ENCODE results near the gene CTIF.

The CTIF gene

DNA sequence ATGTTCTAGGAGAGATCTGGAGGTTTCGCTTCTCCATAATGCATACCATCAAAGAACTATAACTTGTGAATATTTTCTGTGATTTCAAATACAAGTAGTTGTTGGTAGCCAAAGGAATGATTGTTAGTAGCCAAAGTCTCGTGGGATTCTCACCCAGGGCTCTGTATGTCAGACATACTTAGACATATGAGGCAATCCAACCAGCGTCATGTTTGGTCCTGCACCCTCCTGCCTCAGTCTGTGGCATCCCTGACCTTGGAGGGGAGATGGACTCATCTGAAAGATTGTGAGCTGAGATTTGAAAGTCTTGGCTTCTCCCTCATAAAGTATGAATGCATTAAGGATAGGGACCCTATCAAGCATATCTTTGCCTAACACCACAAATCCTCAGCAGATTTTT is 81.2 kb downstream of the CTIF start:
- DNase-seq (ENCODE audit: low read depth in 2 of 2): no peak

DNA sequence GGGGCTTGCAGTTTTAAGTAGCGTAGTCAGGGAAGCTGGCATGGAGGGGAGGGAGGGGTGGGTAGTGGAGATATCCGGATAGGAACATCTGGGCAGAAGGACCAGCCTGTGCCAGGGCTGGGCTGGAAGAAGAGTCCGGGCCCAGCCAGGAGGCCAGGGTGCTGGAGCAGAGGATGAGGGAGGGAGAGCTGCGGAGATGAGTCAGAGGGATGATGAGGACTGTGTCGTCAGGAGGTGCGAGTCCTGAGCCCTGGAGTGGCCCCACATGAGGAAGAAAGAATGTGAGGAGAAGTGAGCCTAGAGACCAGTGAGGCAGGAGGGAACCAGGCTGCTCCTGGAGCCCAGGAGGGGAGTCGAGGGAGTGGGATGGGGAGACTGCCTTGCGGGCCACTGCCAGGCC is 82.4 kb downstream of the CTIF start:
- no peak for DNase-seq (ENCODE audit: low read depth in 2 of 2)

- no peak for DNase-seq (ENCODE audit: low read depth in 2 of 2)
Observed at GRCh38 chr18:48621815-48622555, 83.2 kb downstream of the CTIF start.

DNA sequence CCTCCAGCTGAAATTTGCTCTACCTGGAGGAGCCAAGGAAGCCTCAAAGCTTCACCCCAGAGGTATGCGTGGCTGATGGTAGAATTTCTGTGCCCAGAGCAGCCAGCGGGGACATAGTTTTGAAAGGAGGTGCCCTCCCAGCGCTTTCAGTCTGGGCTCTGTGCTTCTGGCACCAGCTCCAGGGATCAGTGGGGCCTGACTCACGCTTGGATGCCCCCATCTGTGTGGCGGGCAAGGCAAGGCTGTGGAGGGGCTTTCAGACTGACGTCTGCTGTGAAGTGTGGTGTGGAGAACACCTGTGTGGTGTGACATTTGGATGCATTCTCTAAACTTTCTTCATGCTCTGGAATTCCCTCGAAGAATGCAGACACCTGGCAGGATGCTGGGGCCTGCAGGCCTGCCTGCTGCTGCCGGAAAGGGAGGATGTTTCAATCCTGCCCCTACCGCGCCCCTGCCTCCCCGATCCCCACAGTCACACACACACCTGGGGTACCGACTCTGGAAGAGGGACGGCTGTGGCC is 84.1 kb downstream of the CTIF start:
- DNase-seq (ENCODE audit: low read depth in 2 of 2): no peak

DNA sequence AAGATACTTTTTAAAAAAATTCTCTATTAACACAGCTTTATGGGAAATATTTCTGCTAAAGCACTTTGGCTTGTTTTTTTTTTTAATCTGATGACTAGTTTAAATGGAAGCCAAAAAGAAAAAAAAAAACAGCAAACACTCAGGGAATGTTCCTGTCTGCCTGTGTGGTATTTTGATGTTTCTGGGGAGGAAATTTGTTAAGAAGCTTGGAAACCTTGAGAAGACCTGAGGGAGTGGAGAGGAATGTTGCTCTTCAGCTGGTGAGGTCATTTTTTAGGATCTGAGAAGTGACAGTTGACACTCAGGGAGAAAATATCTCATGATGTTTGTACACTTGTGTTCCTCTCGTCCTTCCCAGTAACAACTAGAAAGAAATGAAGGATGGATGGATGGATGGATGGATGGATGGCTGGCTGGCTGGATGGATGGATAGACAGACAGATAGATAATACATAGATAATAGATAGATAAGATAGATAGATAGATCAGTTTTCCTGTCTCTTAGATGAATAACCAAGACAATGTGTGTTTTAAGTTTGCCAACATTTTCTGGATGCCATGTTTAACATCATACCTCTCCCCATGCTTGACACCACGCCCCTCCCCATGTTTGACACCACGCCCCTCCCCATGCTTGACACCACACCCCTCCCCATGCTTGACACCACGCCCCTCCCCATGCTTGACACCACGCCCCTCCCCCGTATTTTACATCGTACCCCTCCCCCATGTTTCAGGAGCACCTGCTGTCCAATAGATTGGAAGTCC is 84.8 kb downstream of the CTIF start:
- no peak for DNase-seq (ENCODE audit: low read depth in 2 of 2)

DNA sequence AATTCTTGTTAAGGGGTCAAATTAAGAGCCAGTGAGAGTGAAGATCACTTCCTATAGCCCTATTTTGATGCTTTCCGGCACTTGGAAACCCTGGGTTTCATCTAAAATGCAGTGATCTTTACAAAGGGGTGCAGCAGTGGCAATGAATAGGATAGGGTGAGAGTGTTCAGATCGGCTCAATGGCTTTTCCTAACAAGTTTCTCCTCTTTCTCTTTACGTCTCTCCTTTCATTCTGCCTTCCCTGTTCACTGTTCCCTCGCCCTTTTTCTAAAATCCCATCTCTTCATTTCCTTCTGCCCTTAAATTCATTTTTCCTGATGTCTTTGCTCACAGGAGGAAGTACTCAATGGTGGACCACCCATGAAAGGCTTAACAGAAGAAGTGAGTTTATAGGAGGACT is 86.0 kb downstream of the CTIF start:
- no peak for DNase-seq (ENCODE audit: low read depth in 2 of 2)

DNA sequence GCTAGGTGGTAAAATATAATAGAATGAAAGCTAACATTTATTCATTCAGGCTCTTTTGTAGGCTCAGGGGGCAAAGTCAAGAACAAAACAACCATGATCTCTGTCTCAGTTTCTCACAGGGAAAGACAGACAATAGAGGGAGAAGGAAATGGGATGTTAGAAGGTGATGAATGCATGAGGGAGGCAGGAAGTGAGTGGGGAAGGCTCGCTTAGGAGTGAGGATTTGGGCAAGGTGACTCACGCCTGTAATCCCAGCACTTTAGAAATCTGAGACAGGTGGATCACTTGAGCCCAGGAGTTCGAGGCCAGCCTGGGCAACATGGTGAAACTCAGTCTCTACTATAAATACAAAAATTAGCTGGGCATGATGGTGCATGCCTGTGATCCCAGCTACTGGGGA is 88.4 kb downstream of the CTIF start:
- no peak for DNase-seq (ENCODE audit: low read depth in 2 of 2)

DNA sequence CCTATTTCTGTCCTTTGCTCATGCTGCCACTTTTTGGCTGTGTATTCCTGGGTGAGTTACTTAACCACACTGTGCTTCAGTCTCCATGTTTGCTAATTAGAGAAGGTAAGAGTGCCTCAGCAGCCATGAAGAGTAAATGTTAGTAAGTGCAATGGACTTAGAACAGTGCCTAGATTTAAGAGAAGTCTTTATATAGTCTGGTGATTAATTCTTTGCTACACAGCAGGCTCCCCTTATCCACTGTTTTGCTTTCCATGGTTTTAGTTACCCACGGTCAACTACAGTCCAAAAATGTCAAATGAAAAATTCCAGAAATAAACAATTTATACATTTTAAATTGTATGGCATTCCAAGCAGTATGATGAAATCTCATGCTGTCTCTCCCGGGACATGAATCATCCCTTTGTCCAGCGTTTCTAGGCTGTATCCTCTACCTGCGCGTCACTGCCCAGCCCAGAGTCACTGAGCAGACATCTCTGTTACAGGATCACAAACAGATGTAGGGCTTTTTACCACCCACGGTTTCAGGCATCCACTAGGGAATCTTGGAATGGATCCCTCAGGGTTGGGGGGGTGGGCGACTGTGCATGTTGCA is 91.0 kb downstream of the CTIF start:
- DNase-seq (ENCODE audit: low read depth in 2 of 2): no peak

DNA sequence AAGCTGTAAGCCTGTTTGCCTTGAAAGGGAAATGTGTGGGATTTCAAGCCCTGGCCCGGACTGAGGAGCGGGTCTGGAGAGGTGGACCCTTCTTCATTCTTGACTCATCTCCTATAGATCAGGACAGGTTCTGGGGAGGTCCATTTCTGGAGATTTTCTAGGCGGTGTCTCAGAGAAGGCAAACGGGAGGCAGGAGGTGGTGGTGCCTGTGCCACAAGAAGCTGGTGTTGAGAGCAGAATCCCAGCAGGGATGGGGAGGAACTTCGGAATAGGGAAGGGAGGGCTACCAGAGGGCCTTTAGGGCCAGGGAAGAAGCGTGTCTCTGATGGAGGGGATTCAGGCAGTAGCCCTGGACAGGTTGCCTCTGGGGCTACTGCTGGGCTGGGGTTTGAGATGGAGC is 93.0 kb downstream of the CTIF start:
- no peak for DNase-seq (ENCODE audit: low read depth in 2 of 2)

DNA sequence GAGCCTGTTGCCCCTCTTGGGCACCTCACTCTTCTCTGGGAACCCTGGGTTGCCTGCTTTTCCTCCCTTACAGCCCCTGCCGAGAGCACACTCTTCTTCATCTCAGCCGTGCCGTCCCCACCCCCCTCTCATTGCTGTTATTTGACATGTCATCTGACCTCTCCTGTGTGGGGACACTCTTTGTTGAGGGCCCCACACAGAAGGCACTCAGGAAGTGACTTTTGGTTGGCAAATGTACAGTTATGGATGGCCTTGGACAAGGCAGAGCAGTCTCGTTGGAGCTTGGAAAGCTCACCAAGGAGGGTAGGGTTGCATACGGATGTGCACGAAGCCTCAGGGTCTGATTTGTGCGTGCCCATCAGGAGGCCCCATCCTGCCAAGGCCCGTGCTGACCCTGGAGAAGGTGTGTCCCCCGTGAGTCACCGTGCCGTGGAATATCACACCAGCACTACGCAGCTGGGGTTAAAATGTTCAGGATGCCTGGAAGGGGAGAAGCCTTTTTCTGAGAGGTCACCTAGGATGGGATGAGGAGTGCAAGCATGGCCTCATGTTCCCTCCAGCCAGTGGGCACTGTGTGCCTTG is 93.9 kb downstream of the CTIF start:
- no peak for DNase-seq (ENCODE audit: low read depth in 2 of 2)

DNA sequence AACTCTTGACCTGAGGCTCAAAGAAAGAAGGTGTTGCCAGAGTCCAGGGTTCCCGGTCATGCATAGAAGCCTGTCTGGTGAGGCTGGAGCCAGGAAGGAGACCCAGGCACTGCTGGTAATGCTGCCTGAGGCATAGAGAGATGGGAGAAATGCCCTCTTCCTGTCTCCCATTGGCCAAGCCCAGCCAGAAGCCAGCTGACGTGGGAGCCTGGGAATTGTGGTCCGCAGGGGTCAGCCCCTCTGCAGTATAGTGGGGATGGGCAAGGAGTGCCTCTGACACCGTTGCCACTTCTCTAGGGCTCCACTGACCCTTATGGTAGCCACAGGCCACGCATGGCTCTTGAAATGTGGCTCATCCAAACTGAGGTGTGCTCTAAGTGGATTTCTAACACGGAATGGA is 95.7 kb downstream of the CTIF start:
- DNase-seq (ENCODE audit: low read depth in 2 of 2): no peak

DNA sequence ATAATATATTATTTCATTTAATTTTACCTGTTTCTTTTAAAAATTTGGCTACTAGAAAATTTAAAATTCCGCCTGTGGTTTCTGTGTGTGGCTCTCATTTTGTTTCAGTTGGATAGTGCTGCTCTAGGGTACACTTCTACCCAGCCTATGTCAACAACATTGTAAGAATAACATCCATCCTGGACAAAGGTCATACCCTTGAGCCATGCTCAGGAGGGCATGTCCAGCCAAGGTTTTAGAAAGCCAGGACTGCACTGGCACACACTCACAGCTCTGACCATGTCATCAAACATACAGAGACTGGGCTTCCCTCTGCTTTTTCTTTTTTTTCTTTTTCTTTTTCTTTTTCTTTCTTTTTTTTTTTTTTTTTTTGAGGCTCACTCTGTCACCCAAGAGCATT is 96.1 kb downstream of the CTIF start:
- no peak for DNase-seq (ENCODE audit: low read depth in 2 of 2)

- no peak for DNase-seq (ENCODE audit: low read depth in 2 of 2)
Observed at GRCh38 chr18:48635806-48636205, 97.0 kb downstream of the CTIF start.

GRCh38 chr18:48636436-48636835 is 97.6 kb downstream of the CTIF start:
- no peak for DNase-seq (ENCODE audit: low read depth in 2 of 2)

GRCh38 chr18:48637081-48637990 is 98.5 kb downstream of the CTIF start:
- no peak for DNase-seq (ENCODE audit: low read depth in 2 of 2)

DNA sequence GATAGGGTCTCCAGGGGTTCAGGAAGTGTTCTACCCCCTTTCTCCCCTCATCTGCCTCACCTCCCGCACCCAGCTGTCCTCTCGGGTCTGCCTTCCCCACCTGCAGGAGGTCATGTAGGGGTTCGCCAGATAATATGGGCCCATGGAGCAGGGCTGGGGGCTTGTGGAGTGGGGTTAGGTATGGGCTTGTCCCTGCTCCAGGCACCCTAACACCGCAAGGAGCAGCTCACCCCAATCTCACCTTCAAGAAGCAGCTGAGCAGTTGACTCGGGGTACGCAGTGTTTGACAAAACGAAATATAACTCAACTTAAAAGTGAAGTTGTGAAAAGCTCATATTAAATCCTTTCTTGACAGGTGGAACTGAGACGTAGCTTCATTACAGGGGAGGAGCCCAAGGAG is 99.6 kb downstream of the CTIF start:
- no peak for DNase-seq (ENCODE audit: low read depth in 2 of 2)

DNA sequence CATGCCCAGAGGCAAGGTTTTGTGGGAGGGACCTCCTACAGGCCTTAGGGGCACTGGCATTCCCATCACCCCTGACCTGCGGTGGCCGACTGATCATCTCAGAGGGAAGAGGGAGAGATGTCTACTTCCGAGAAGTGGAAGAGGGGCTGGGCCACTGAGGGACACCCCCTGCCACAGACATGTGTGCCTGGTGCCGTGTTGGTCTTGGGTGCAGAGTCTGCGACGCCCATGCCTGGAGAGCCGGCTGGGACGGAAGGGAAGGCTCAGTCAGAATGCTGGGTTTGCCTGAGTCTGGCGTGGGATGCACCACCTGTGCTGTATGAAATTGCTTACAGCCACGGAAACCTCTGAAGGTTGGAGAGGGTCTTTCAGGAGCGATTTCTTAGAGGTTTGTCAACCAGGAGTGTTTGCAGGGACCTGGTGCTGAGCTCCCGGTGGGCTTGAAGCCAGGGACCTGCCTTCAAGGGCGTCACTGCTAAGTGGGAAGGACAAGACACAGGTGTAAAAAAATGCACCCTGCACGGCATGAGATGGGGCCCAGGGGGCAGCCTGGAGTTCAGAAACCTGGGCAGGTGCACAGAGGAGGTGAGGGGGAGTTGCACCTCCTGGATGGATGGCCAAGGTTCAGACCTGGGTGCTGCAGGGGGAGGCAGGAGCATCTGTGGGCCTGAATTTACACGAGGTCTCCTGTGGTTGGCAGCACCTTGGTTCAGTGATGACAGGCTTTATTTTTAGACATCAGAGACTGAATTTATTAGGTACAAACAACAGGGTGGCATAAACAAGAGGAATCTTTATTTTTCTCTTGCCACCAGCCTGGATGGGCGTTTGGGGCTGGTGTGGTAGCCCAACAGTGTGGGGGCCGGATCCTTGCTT is 100.3 kb downstream of the CTIF start:
- no peak for DNase-seq (ENCODE audit: low read depth in 2 of 2)

- no peak for DNase-seq (ENCODE audit: low read depth in 2 of 2)
Observed at GRCh38 chr18:48639772-48640432, 101.1 kb downstream of the CTIF start.

GRCh38 chr18:48640566-48641270 is 101.9 kb downstream of the CTIF start:
- no peak for DNase-seq (ENCODE audit: low read depth in 2 of 2)
